GM23248 (cell line): ENCODE data around the gene CYGB.

Experiments used
- EZH2 ChIP-seq: fragments of 200-600 bp; sonication (generic); IDR thresholded peaks from 2 replicates; pipeline ENCODE4 v1.6.1; 2018; ENCODE audit warnings: antibody characterized with exemption, mild to moderate bottlenecking; ENCODE audit not compliant: insufficient read depth, poor library complexity, severe bottlenecking
- EZH2phosphoT487 ChIP-seq: fragments of 200-600 bp; sonication (generic); IDR thresholded peaks from 2 replicates; pipeline ENCODE4 v1.6.1; 2018; ENCODE audit warnings: antibody characterized with exemption, moderate library complexity, mild to moderate bottlenecking, low read depth; ENCODE audit not compliant: insufficient read depth

GRCh38 chr17:76577876-76578275 is 40.4 kb upstream of the CYGB start:
- TF ChIP-seq EZH2 (no peak), EZH2phosphoT487 (no peak)
